LHCN-M2 (cell line): ENCODE results near the gene DOHH. TPM values are rescaled to one million over a fixed set of nuclear protein-coding genes. Genes with fewer than 3 reads are reported as not detected.
"Not testable (repeated sequence)": the region's sequence is repeated elsewhere in the genome, so short reads cannot be mapped to it uniquely, and the experiment has no call there.

Experiments
- DNase-seq: peaks from one replicate; pipeline ENCODE4 v3.0.0-alpha.2; 2012; ENCODE audit warnings: low read depth
- total RNA-seq: library from RNA; depleted of rRNA; stranded (reverse); fragments of >200 nt; gene quantifications from 2 replicates; pipeline ENCODE4 v1.2.3, GENCODE V29; 2014

The DOHH gene
- total RNA-seq, 1 experiment from 2014 or later = 25.0 TPM

- no peak for DNase-seq
Observed at GRCh38 chr19:3519126-3519525, 18.7 kb upstream of the DOHH start.

- no peak for DNase-seq
Observed at GRCh38 chr19:3518659-3519058, 18.2 kb upstream of the DOHH start.

GRCh38 chr19:3518255-3518654 is 17.8 kb upstream of the DOHH start:
- no peak for DNase-seq

GRCh38 chr19:3517638-3518037 is 17.2 kb upstream of the DOHH start:
- DNase-seq = no peak

- peak; percentile 21 for DNase-seq
Observed at GRCh38 chr19:3516675-3517207, 16.3 kb upstream of the DOHH start.

- DNase-seq = no peak
Observed at GRCh38 chr19:3515891-3516422, 15.5 kb upstream of the DOHH start.

GRCh38 chr19:3514930-3515329 is 14.5 kb upstream of the DOHH start:
- no peak for DNase-seq

- no peak for DNase-seq
Observed at GRCh38 chr19:3513229-3514140, 13.0 kb upstream of the DOHH start.

GRCh38 chr19:3512562-3513228 is 12.2 kb upstream of the DOHH start:
- no peak for DNase-seq

- DNase-seq = no peak
Observed at GRCh38 chr19:3511506-3512251, 11.2 kb upstream of the DOHH start.

- DNase-seq = no peak
Observed at GRCh38 chr19:3510727-3511126, 10.3 kb upstream of the DOHH start.

GRCh38 chr19:3509566-3509989 is 9.1 kb upstream of the DOHH start:
- DNase-seq = peak; percentile 78

- DNase-seq = no peak
Observed at GRCh38 chr19:3508771-3509535, 8.5 kb upstream of the DOHH start.

GRCh38 chr19:3508121-3508661 is 7.7 kb upstream of the DOHH start:
- not testable (repeated sequence) for DNase-seq

GRCh38 chr19:3507371-3508120 is 7.1 kb upstream of the DOHH start:
- no peak for DNase-seq

- DNase-seq = peak; percentile 18
Observed at GRCh38 chr19:3506384-3507340, 6.2 kb upstream of the DOHH start.

- DNase-seq = peak; percentile 98
Observed at GRCh38 chr19:3505598-3506383, 5.3 kb upstream of the DOHH start, which contains the start of gene FZR1. FZR1 (plus strand) TSS chr19:3506311; CDS start chr19:3522990, 16,679 bp downstream.

GRCh38 chr19:3504735-3505134 is 4.3 kb upstream of the DOHH start:
- DNase-seq = no peak
